Hepatocyte (in vitro differentiated cells): Measurements from ENCODE around the gene FOSL1.

ENCODE experiments used
- CTCF ChIP-seq: fragments of 200-600 bp; sonication (generic); IDR thresholded peaks from 2 replicates; pipeline ENCODE4 v1.5.1; 2016; ENCODE audit warnings: antibody characterized with exemption, mild to moderate bottlenecking; ENCODE audit not compliant: poor library complexity
- EZH2 ChIP-seq: fragments of 200-600 bp; sonication (generic); IDR thresholded peaks from 2 replicates; pipeline ENCODE4 v1.6.1; 2016; ENCODE audit warnings: antibody characterized with exemption, mild to moderate bottlenecking, borderline replicate concordance

GRCh38 chr11:65860278-65861164, 39.7 kb downstream of the FOSL1 start, which contains the start of gene MUS81:
- TF ChIP-seq CTCF (peak; percentile 94), EZH2 (no peak)
